H9 (cell line): ENCODE measurements around the gene QPRT. TPM values are rescaled to one million over a fixed set of nuclear protein-coding genes. Genes with fewer than 3 reads are reported as not detected.
"Not testable (repeated sequence)": the region's sequence is repeated elsewhere in the genome, so short reads cannot be mapped to it uniquely, and the experiment has no call there.

Experiments used
- DNase-seq: peaks from one replicate; pipeline ENCODE4 v3.0.0-alpha.2; 2017
- H2AFZ ChIP-seq: one replicate; pipeline ENCODE4 v1.6.1; 2013; ENCODE audit warnings: mild to moderate bottlenecking, low read length, control low read depth, moderate library complexity
- H2AK5ac ChIP-seq: 2 replicates; pipeline ENCODE4 v1.6.1; 2013; ENCODE audit warnings: low read length, control low read depth, mixed read lengths; ENCODE audit not compliant: insufficient read length
- H2BK120ac ChIP-seq: one replicate; pipeline ENCODE4 v1.6.1; 2013; ENCODE audit warnings: low read depth, mild to moderate bottlenecking, low read length, control low read depth, inconsistent platforms; ENCODE audit not compliant: poor library complexity, severe bottlenecking
- H2BK12ac ChIP-seq: 2 replicates; pipeline ENCODE4 v1.6.1; 2013; ENCODE audit warnings: low read length, control low read depth, mixed read lengths, low read depth; ENCODE audit not compliant: insufficient read length
- H2BK15ac ChIP-seq: 2 replicates; pipeline ENCODE4 v1.6.1; 2013; ENCODE audit warnings: low read depth, low read length, control low read depth
- H2BK20ac ChIP-seq: one replicate; pipeline ENCODE4 v1.6.1; 2013; ENCODE audit warnings: low read depth, mild to moderate bottlenecking, low read length, control low read depth, inconsistent platforms; ENCODE audit not compliant: poor library complexity, severe bottlenecking
- H2BK5ac ChIP-seq: 2 replicates; pipeline ENCODE4 v1.6.1; 2013; ENCODE audit warnings: low read length, control low read depth, mixed read lengths; ENCODE audit not compliant: insufficient read length
- H3K14ac ChIP-seq: 2 replicates; pipeline ENCODE4 v1.6.1; 2013; ENCODE audit warnings: low read length, control low read depth; ENCODE audit not compliant: insufficient read depth
- H3K18ac ChIP-seq: 2 replicates; pipeline ENCODE4 v1.6.1; 2013; ENCODE audit warnings: low read depth, mild to moderate bottlenecking, mixed read lengths, low read length, control low read depth; ENCODE audit not compliant: insufficient read length
- H3K23ac ChIP-seq: 2 replicates; pipeline ENCODE4 v1.6.1; 2013; ENCODE audit warnings: low read length, control low read depth, mixed read lengths, low read depth; ENCODE audit not compliant: insufficient read length
- H3K23me2 ChIP-seq: 2 replicates; pipeline ENCODE4 v1.6.1; 2013; ENCODE audit warnings: low read depth, mild to moderate bottlenecking, mixed read lengths, low read length, control low read depth; ENCODE audit not compliant: insufficient read length, poor library complexity, severe bottlenecking
- H3K27ac ChIP-seq: 2 replicates; pipeline ENCODE4 v1.5.1; 2013; ENCODE audit warnings: low read length, control low read depth, mixed read lengths, low read depth; ENCODE audit not compliant: insufficient read length
- H3K27me3 ChIP-seq: 2 replicates; pipeline ENCODE4 v1.6.1; 2013; ENCODE audit warnings: low read length, control low read depth, inconsistent platforms; ENCODE audit not compliant: insufficient read depth
- H3K4ac ChIP-seq: 2 replicates; pipeline ENCODE4 v1.6.1; 2013; ENCODE audit warnings: low read depth, mild to moderate bottlenecking, control low read depth, inconsistent platforms, low read length, moderate library complexity
- H3K4me1 ChIP-seq: 2 replicates; pipeline ENCODE4 v1.6.1; 2013; ENCODE audit warnings: low read length, control low read depth, inconsistent platforms; ENCODE audit not compliant: insufficient read depth
- H3K4me2 ChIP-seq: 2 replicates; pipeline ENCODE4 v1.6.1; 2013; ENCODE audit warnings: low read length, control low read depth, mixed read lengths; ENCODE audit not compliant: insufficient read length, insufficient read depth
- H3K56ac ChIP-seq: 2 replicates; pipeline ENCODE4 v1.6.1; 2013; ENCODE audit warnings: low read depth, mild to moderate bottlenecking, mixed read lengths, low read length, control low read depth; ENCODE audit not compliant: insufficient read length
- H3K79me1 ChIP-seq: 2 replicates; pipeline ENCODE4 v1.6.1; 2013; ENCODE audit warnings: low read depth, mild to moderate bottlenecking, moderate library complexity, low read length, control low read depth, inconsistent platforms; ENCODE audit not compliant: insufficient read depth, poor library complexity, severe bottlenecking
- H3K79me2 ChIP-seq: 2 replicates; pipeline ENCODE4 v1.6.1; 2013; ENCODE audit warnings: low read length, control low read depth, inconsistent platforms; ENCODE audit not compliant: insufficient read depth
- H3K9ac ChIP-seq: 2 replicates; pipeline ENCODE4 v1.6.1; 2013; ENCODE audit warnings: low read length, control low read depth, mixed read lengths; ENCODE audit not compliant: insufficient read length; ENCODE audit errors: extremely low read depth
- H3K9me3 ChIP-seq: one replicate; pipeline ENCODE4 v1.6.1; 2013; ENCODE audit warnings: low read depth, low read length, inconsistent platforms; ENCODE audit not compliant: control insufficient read depth
- H3T11ph ChIP-seq: one replicate; pipeline ENCODE4 v1.6.1; 2013; ENCODE audit warnings: mild to moderate bottlenecking, low read length, control low read depth, inconsistent platforms
- H4K20me1 ChIP-seq: one replicate; pipeline ENCODE4 v1.6.1; 2013; ENCODE audit not compliant: control insufficient read depth, insufficient read length, insufficient read depth
- H4K5ac ChIP-seq: 2 replicates; pipeline ENCODE4 v1.6.1; 2013; ENCODE audit warnings: low read depth, mild to moderate bottlenecking, mixed read lengths, low read length, control low read depth; ENCODE audit not compliant: insufficient read length
- H4K8ac ChIP-seq: replicated peaks from 2 replicates; pipeline ENCODE4 v1.6.1; 2013; ENCODE audit warnings: low read length, control low read depth, mixed read lengths, low read depth; ENCODE audit not compliant: insufficient read length
- H4K91ac ChIP-seq: 2 replicates; pipeline ENCODE4 v1.6.1; 2013; ENCODE audit warnings: low read depth, mild to moderate bottlenecking, moderate library complexity, mixed read lengths, low read length, control low read depth; ENCODE audit not compliant: insufficient read length
- H3K27ac Mint-ChIP-seq, 3 experiments: 2 replicates in 2 of 3; 3 replicates in 1 of 3; pipeline ENCODE4 v1.8.0; 2020 to 2021; ENCODE audit warnings: mixed read lengths in 3 of 3, mild to moderate bottlenecking in 1 of 3, moderate library complexity in 1 of 3
- H3K27me3 Mint-ChIP-seq: 2 replicates; pipeline ENCODE4 v1.8.0; 2021; ENCODE audit warnings: low read depth, mild to moderate bottlenecking, moderate library complexity, mixed read lengths
- H3K36me3 Mint-ChIP-seq, 3 experiments: 2 replicates in 2 of 3; 3 replicates in 1 of 3; pipeline ENCODE4 v1.8.0; 2020 to 2021; ENCODE audit warnings: low read depth in 3 of 3, mixed read lengths in 3 of 3; ENCODE audit not compliant: insufficient read depth in 1 of 3
- H3K4me1 Mint-ChIP-seq, 2 experiments: 2 replicates each; pipeline ENCODE4 v1.8.0; 2020; ENCODE audit warnings: mixed read lengths in 2 of 2
- H3K4me3 Mint-ChIP-seq, 2 experiments: 2 replicates in 1 of 2; 3 replicates in 1 of 2; pipeline ENCODE4 v1.8.0; 2020 to 2021; ENCODE audit warnings: mild to moderate bottlenecking in 2 of 2, mixed read lengths in 2 of 2, moderate library complexity in 1 of 2
- H3K9me3 Mint-ChIP-seq, 2 experiments: 2 replicates in 1 of 2; 3 replicates in 1 of 2; pipeline ENCODE4 v1.8.0; 2020; ENCODE audit warnings: mild to moderate bottlenecking in 2 of 2, mixed read lengths in 2 of 2, moderate library complexity in 1 of 2
- WGBS: extraction: QIAGEN DNeasy Blood & Tissue Kit; methylation state at CpG from one replicate; pipeline ENCODE4 v1.1.7; 2013; ENCODE audit warnings: missing lambda C conversion rate, low lambda C conversion rate, mixed read lengths; ENCODE audit not compliant: insufficient read length; ENCODE audit errors: extremely low coverage; 5-methylcytosine and 5-hydroxymethylcytosine counted together
- total RNA-seq: library from RNA; stranded (reverse); gene quantifications from 2 replicates; pipeline ENCODE4 v1.2.1, GENCODE V29; 2021
- TF ChIP-seq, protein P1 (sequence below): fragments of 200-600 bp; sonication (generic); conservative IDR thresholded peaks from 3 replicates; pipeline ENCODE4 v1.8.0; 2021; ENCODE audit warnings: antibody characterized with exemption, mild to moderate bottlenecking

The QPRT gene
- total RNA-seq, 1 experiment from 2014 or later: 107 TPM

- TF ChIP-seq, protein P1, sequence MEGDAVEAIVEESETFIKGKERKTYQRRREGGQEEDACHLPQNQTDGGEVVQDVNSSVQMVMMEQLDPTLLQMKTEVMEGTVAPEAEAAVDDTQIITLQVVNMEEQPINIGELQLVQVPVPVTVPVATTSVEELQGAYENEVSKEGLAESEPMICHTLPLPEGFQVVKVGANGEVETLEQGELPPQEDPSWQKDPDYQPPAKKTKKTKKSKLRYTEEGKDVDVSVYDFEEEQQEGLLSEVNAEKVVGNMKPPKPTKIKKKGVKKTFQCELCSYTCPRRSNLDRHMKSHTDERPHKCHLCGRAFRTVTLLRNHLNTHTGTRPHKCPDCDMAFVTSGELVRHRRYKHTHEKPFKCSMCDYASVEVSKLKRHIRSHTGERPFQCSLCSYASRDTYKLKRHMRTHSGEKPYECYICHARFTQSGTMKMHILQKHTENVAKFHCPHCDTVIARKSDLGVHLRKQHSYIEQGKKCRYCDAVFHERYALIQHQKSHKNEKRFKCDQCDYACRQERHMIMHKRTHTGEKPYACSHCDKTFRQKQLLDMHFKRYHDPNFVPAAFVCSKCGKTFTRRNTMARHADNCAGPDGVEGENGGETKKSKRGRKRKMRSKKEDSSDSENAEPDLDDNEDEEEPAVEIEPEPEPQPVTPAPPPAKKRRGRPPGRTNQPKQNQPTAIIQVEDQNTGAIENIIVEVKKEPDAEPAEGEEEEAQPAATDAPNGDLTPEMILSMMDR: no peak
- H3T11ph ChIP-seq: no peak overlapping the region
- H3K56ac ChIP-seq: no peak overlapping the region
- Mint-ChIP-seq H3K27me3 (no peaks in the 10 kb centered on the region), H3K4me3 (no peak overlapping the region), H3K27ac (no peak overlapping the region), H3K4me1 (peaks cover 5 to 11% of the 10 kb centered on the region in 2 experiments), H3K9me3 (no peaks in the 10 kb centered on the region), H3K36me3 (peaks cover 60 to 84% (median 79%) of the 10 kb centered on the region in 3 experiments)
- no peak overlapping the region for H2BK15ac ChIP-seq
- no peak overlapping the region for H4K8ac ChIP-seq
- H3K79me2 ChIP-seq: no peaks in the 10 kb centered on the region; the same call in 1 of the 2 replicates
- no peaks in the 10 kb centered on the region for H3K27me3 ChIP-seq
- H3K4ac ChIP-seq: no peak overlapping the region
- no peak overlapping the region for H3K27ac ChIP-seq
- H2AK5ac ChIP-seq: no peak overlapping the region
- no peak overlapping the region for H2BK5ac ChIP-seq
- no peak overlapping the region for H2BK120ac ChIP-seq
- H3K18ac ChIP-seq: no peak overlapping the region
- DNase-seq: no peak
- H3K23ac ChIP-seq: no peak overlapping the region
- no peak overlapping the region for H3K14ac ChIP-seq
- H3K79me1 ChIP-seq: peaks cover 8% of the 10 kb centered on the region
- no peak overlapping the region for H3K9ac ChIP-seq
- H2AFZ ChIP-seq: no peak overlapping the region
- no peak overlapping the region for H4K5ac ChIP-seq
- peaks cover 3% of the 10 kb centered on the region for H4K20me1 ChIP-seq
- no CpG with 5 or more reads among the region's 7 CpGs for WGBS
- H4K91ac ChIP-seq: no peak overlapping the region
- H3K9me3 ChIP-seq: no peaks in the 10 kb centered on the region
- H3K23me2 ChIP-seq: no peaks in the 10 kb centered on the region
- no peaks in the 10 kb centered on the region for H3K4me1 ChIP-seq
- H3K4me2 ChIP-seq: no peak overlapping the region
- H2BK20ac ChIP-seq: no peak overlapping the region
- no peak overlapping the region for H2BK12ac ChIP-seq
Measured at GRCh38 chr16:29730649-29731048, 51.7 kb downstream of the QPRT start.

DNA sequence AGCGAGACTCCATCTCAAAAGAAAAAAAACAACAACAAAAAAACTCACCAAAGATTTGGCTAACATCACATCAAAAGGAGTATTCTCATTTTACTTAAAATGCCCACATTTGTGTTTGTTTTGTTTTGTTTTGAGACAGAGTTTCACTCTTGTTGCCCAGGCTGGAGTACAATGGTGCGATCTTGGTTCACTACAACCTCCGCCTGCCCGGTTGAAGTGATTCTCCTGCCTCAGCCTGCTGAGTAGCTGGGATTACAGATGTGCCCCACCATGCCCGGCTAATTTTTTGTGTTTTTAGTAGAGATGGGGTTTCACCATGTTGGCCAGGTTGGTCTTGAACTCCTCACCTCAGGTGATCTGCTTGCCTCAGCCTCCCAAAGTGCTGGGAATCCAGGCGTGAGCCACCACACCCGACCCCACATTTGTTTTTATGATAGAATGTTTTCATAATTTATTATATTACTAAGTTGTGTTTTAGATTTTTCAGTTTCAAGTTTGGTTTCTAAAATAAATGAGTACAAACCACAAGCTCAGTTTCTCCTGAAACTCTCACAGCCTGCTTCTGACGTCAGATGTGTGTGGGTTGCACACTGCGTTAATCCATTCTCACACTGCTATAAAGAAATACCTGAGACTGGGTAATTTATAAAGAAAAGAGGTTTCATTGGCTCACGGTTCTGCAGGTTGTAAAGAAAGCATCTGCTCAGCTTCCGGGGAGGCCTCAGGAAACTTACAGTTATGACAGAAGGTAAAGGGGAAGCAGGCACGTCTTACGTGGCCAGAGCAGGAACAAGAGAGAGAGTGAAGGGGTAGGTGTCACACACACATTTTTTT lies 53.0 kb downstream of the QPRT start:
- H3K4me3 Mint-ChIP-seq: peak overlapping the region in 1 of 2 experiments; percentile 61; a peak in 1 of 5 replicates
- H2BK15ac ChIP-seq, H3K4ac ChIP-seq, H2BK12ac ChIP-seq, H3K14ac ChIP-seq, H3K9ac ChIP-seq, H3K18ac ChIP-seq, H2BK120ac ChIP-seq, H3K27ac ChIP-seq, H3K79me2 ChIP-seq, H2AFZ ChIP-seq, H3K23ac ChIP-seq, H3K9me3 Mint-ChIP-seq, H3K56ac ChIP-seq, H4K8ac ChIP-seq, H3K79me1 ChIP-seq, H2AK5ac ChIP-seq, H3K27me3 ChIP-seq, DNase-seq, H2BK5ac ChIP-seq, H4K5ac ChIP-seq, H3K4me1 Mint-ChIP-seq, H3K4me1 ChIP-seq, H3K27me3 Mint-ChIP-seq, H3T11ph ChIP-seq, H3K23me2 ChIP-seq, H4K91ac ChIP-seq, H2BK20ac ChIP-seq, H4K20me1 ChIP-seq, H3K4me2 ChIP-seq, H3K9me3 ChIP-seq: not testable (repeated sequence)
- H3K36me3 Mint-ChIP-seq: peaks cover 60 to 84% (median 79%) of the 10 kb centered on the region in 3 experiments
- peak overlapping the region in 1 of 3 experiments; percentile 79; a peak in 2 of 7 replicates for H3K27ac Mint-ChIP-seq
- WGBS: no CpG with 5 or more reads among the region's 13 CpGs
